Mucosa of gallbladder (tissue), 1 donor: Measurements from ENCODE around the gene MYL11. TPM values are rescaled to one million over a fixed set of nuclear protein-coding genes. Genes with fewer than 3 reads are reported as not detected.
A peak's percentile ranks its signal among the peaks of the same experiment; 100 is the strongest.

ENCODE experiments used
- DNase-seq: peaks from one replicate; pipeline ENCODE4 v3.0.0-alpha.2; 2020; ENCODE audit warnings: low spot score
- total RNA-seq: library from RNA; stranded (reverse); gene quantifications from one replicate; pipeline ENCODE4 v1.2.1, GENCODE V29; 2021
- donor health status: DM: no; HTN: no; CAD: no.

MYL11 gene
- total RNA-seq, 1 donor from 2014 or later = 1.3 TPM

DNA sequence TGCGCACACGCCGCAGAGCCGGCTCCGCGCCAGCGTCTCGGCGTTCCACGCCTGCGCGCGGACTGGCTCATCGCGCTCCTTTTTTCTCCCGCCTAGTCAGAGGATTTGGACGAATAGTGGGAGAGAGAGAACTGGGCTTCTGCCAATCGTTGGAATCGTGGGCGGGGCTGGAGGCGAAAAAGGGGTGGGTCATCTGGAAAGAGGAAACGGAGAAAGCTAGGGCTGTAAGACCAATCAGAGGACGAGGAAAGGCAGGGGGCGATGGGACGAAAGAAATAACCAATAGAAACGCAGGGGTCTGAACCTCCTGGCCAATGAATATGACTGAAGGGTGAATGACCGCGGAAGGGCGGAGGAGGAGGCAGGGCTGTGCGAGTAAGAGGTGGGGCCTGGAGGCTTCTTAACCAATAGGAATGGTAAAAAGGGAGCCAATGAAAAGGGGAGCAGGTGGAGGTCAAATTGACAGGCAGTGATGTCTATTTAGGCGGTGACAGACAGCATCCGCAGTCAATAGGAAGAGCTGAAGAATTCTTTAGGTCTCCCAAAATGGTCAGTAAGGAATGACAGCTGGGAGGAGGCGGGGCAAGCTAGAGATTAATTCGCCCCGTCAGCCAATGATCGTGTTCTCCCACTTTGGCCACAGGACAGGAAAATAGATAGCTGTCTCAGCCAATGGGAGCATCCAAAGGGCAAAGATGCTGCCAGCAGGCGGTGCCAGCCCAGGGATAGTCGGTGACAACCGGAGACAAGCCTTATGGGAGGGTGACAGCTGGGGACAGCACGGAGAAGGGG is 4.0 kb upstream of the MYL11 start, which contains the start of gene TBC1D10B:
TSS of gene TBC1D10B (minus strand) at position 39 of the 792 bp plus-strand sequence. CDS start 311 bp downstream, outside the sequence.
- peak; percentile 99 for DNase-seq

DNA sequence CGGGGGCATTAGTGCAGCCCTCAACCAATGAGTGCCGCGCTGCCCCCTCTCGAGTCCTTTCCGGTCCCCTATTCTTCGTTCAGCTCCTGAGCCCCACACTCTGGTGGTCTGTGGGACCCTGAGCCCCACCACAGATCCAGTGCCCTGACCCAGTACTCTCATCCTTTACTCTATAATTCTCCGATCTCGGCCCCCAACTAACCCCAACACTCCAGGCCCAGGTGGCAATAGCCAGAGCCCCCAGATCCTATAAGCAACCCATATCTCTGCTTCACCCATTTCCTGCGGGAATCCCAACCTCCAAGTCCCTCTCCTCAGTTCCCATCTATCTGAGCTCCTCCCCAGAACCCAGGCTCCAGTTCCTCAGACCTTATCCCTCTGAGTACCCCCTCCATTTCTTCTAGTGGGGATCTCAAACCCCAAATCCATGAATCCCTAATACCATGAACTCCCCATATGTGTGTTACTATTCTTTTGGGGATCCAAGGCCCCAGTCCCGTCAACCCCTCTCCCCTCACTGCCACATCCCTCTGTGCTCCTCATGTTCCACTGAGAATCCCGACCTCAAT is 3.3 kb upstream of the MYL11 start:
- DNase-seq = no peak

DNA sequence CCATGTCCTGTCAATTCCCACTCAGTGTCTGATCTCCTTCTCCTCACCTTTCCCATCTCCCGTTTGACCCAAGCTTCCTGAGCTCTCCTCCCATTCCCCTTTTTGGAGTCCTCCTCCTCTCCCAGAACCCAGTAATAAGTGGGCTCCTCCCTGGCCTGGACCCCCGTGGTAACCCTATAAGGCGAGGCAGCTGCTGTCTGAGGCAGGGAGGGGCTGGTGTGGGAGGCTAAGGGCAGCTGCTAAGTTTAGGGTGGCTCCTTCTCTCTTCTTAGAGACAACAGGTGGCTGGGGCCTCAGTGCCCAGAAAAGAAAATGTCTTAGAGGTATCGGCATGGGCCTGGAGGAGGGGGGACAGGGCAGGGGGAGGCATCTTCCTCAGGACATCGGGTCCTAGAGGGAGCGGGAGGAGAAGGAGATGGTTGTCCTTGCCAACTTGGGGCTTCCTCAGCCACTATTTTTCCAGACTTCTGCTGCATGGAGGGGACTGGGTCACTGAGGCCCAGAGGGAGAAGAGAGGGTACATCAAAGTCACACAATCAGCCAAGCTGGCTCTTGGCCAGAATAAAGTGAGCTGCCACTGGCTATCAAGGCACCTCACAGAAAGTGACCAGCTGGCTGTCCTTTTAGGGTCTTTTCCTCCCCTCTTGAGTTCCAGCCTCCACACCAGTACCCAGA is 2.4 kb upstream of the MYL11 start:
- no peak for DNase-seq

DNA sequence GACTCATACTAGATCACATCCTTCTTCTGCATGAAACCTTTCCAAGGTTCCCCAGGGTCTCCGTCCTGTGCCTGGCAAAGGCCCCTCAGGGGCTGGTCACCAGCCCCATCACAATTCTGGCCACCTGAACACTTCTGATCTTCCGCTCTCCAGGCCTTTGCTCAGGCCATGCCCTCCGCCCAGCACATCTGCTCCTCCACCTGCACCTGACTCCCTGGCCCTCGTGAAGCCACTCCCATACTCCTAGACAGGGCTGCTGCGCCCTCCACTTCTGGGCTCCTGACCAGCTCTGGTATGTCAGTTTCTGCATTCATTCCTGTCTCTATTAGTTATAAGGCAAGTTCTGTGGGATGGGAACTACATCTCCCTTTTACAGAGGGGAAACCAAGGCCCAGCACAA is 1.9 kb upstream of the MYL11 start:
- DNase-seq = no peak

DNA sequence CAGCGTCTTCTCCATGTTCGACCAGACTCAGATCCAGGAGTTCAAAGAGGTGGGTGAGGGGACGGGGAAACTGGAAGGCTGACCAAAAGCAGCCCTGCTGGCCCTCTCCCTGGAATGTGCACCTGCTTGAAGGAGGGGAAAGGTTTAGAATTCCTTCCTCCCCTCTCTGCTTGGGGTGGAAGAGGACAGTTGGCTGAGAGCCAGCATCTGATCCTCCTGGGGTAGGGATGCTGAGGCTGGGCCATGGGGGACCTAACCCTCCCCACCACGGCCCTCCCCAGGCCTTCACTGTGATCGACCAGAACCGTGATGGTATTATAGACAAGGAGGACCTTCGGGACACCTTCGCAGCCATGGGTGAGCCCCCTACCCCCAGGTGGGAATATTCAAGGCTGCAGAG is 1.3 kb downstream of the MYL11 start:
- DNase-seq = no peak

DNA sequence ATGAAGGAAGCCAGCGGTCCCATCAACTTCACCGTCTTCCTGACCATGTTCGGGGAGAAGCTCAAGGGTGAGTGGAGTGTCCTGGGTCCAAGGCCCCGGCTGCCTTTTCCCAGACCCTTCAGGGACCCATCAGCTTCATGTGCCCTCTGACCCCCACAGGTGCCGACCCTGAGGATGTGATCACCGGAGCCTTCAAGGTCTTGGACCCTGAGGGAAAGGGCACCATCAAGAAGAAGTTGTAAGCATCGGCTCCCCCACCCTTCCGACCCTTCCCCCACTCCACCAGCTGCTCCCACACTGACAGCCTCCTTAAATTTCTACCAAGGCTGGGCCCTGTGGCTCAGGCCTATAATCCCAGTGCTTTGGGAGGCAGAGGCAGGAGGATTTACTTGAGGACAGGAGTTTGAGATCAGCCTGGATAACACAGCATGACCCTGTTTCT is 1.9 kb downstream of the MYL11 start:
- no peak for DNase-seq

DNA sequence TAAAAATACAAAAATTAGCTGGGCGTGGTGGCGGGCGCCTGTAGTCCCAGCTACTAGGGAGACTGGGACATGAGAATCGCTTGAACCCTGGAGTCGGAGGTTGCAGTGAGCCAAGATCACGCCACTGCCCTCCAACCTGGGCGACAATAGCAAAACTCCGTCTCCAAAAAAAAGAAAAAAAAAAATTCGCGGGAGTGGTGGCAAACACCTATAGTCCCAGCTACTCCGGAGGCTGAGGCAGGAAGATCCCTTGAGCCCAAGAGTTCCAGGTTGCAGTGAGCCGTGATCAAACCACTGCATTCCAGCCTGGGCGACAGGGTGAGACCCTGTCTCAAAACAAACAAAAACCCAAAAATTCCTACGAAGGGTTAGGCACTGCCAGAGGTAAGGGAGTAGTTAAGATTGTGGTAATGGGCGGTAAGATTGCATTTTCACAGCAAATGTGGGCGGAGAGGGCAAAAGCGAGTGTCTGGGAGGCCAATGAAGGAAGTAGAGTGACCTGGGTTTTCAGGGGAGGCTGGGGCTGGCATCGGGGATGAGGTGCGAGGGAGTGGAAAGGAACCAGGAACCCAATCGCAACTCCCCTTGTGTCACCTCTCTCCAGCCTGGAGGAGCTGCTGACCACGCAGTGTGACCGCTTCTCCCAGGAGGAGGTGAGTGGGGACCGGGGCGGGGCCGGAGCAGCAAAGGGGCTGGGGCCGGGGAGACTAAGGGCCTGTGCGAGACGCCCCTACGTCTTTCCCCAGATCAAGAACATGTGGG is 2.6 kb downstream of the MYL11 start:
- DNase-seq = no peak

DNA sequence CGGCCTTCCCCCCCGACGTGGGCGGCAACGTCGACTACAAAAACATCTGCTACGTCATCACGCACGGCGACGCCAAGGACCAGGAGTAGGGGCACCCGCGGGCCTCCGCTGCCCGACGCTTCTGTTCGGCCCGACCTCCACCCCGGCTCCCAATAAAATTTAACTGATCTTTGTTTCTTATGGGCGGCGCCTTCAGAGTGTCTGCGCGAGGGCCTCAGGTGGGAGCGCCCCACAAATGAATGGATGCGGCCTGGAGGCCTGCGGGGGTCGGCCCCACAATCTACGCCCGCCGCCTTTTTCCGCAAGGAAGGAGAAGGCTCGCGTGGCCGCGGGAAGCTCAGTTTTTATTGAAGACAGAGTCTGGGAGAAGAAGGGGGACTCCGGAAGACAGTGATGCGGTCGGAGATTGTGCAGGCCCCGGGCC is 3.2 kb downstream of the MYL11 start:
- peak; percentile 92 for DNase-seq

DNA sequence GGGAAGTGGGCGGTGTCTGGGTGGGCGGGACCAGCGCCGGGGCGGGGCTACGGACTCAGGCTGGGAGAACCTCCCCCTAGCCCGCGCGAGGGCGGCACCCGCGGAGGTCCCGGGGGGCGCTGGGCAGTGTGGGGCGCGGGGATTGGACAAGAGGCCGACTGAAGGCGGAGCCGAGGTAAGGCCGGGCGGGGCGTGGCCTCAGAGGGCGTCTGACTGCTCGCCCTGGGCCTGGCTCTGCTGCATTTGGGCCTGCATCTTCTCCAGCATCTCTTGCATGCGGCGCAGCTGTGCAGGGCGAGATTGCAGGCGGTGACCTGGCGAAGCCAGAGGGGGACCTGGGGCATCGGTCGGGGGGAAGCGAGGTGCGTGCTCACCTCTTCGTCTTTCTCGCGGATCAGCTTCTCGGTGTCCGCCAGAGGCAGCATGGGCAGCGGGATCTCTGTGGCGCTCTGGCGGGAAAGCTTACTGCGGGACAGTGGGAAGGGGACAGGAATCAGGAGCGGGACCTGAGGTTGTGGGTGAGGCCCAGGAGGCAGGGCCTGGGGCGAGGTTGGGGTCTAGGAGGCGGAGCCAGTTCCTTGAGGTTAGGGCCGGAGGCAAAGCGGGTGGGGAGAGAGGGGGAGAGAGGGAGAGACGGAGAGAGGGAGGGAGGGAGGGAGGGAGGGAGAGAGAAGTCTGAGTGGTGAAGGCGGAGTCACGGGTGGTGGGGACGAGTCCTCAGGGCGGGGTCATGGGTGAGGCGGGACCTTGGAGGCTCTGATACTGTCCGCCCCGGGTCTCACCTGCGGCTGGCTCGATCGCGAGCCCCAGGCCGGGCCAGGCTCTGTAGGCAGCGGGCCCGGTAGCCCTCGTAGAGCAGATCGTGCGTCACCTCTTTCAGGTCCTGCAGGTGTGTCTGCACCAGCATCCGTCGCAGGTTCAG is 3.9 kb downstream of the MYL11 start:
- DNase-seq = peak; percentile 99

DNA sequence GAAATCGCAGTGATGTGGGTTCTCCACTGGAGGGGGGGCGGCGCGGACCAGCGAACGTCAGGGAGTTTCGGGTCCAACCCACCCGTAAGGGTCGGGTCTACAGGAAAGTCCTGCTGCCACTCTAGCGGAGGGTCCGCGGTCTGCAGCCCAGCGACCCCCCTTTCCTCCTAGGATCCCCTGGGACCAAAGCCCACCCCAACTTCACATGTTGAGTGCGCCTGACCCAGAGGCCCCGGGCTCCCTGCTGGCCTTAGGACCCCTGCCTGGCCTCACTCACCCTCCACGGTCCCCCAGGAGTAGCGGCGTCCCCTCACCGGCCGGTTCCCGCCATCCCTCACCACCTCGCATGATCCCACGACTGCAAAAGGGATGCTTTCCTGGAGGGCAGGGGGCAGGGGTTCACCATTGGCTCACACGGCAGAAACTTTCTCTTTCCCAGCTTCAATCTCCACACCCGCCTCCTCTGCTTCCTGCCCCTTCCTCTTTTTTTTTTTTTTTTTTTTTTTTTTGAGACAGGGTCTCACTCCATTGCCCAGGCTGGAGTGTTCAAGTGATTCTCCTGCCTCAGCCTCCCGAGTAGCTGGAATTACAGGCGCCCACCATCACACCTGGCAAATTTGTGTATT is 4.7 kb downstream of the MYL11 start:
- no peak for DNase-seq

DNA sequence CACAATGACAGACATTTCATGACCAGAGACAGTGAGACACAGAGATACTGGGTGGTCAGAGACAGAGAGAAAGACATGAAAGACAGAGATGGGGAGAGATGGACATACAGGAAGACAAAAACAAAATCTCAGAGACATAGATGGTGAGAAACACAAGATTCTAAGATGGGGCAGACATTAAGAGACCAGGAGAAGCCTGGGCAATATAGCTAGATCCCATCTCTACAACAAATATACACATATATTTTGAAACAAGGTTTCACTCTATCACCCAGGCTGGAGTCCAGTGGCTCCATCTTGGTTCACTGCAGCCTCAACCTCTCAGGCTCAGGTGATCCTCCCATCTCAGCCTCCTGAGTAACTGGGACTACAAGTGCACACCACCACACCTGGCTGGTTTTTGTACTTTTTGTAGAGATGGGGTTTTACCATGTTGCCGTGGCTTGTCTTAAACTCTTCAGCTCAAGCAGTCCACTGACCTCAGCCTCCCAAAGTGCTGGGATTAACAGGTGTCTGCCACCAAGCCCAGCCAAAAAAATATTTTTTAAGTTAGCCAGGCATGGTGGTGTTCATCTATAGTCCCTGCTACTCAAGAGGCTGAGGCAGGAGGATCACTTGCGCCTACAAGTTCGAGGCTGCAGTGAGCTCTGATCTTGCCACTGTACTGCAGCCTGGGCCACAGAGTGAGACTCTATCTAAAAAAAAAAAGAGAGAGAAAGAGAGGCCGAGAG is 5.6 kb downstream of the MYL11 start:
- no peak for DNase-seq

DNA sequence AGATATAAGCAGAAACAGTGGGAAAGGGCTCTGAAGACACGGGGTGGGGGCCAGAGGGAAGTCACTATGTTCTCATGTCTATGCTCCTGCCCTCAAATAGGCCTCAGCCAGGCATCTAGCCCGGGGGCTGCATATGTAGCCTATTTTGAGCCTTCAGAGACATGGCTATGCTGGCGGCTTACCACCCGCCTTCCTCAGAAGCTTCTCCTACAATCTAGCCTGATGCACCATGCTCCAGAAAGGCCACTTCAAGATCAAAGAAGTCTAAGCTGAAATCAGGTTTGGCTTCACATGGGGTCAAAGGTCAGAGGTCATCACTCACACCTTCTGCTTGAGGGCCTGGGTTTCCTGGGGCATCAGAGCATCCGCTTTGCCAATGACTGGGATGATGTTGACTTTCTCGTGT is 6.2 kb downstream of the MYL11 start:
- DNase-seq = no peak

DNA sequence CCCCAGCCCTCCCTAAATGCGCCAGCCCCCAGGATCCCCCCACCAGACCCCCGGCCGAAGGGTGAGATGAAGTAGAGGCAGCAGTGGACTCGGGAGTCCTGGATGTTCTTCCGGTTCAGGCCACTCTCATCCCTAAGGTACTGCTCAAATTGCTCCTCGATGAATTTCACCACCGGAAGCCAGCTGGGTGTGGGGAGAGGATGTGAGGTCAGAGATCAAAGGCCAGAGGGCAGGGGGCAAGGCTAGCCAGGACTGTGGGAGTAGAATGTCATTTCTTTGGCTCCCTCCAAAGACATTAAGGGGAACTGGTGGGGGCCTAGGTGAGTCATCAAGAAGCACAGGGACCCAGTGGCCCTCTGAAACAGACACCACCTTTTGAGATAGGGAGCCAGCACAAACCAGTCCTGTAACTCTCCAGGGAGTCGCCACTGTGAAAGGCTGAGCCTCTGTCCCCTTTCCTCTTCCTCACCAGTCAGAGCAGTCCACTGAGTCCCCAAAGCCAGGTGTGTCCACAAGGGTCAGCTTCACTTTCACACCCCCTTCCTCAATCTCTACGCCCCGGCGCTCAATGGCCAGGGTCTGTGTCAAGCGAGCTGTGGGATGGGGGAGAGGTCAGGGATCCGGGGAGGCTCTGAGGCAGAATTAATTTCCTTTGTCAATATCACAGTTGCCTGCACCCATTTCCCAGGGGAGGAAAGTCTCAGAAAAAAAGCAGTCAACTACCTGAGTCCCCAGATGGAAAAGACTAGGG is 6.9 kb downstream of the MYL11 start:
- no peak for DNase-seq

DNA sequence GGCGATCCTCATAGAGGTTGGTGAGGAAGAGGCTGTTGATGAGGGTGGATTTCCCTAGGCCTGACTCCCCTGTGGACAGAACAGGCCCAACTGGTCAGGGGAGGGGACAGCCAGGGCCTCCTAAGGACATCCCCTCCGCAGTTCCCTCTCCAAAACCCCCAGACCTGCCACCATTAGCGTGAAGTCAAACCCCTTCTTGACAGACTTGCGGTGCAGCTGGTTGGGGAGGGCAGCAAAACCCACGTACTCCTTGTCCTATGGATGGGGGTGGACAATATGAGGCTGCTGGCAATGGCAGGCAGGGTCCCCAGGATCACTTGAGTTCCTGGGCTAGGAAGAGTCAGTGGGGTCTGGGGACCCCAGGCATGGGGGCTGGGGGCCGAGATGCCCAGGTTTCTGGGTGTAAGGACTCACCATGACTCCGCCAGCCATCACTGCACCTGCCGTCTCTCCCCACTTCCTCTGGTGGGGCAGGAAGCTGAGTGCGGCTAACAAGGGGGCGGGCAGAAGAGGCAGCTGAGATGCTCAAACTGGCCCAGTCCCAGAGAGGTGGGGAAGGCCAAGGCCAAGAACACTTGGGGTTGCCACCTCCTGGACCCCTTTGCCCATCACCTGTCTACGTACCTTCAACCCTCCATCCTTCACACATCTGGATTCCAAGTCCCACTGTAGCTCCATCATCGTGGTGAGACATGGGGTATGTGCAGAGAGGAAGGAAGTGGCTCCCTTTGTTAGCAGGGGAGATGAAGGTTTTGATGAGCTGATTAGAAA is 7.7 kb downstream of the MYL11 start, which contains the start of gene SEPTIN1:
TSS of gene SEPTIN1 (minus strand) at position 451 of the 771 bp plus-strand sequence. CDS start at position 432, 19 bp downstream.
- DNase-seq = no peak

DNA sequence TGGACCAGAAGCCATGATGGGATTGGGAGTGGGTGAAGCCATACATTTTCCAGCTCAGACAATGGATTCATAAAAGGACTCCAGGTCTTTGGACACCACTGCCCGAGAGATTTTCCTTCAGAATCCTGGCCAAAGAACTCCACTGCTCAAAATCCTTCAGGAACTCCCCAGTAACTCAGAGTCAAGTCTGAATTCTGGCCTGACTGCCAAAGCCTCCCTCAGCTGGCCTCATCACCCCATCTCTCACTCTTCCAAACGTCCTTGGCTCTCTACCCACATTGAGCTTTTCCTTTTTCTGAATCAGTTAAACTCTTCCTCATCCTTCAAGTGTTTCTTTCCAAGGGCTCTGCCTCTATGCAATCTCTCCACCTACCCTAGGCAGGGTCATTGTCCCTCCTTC is 8.9 kb downstream of the MYL11 start:
- DNase-seq = no peak

DNA sequence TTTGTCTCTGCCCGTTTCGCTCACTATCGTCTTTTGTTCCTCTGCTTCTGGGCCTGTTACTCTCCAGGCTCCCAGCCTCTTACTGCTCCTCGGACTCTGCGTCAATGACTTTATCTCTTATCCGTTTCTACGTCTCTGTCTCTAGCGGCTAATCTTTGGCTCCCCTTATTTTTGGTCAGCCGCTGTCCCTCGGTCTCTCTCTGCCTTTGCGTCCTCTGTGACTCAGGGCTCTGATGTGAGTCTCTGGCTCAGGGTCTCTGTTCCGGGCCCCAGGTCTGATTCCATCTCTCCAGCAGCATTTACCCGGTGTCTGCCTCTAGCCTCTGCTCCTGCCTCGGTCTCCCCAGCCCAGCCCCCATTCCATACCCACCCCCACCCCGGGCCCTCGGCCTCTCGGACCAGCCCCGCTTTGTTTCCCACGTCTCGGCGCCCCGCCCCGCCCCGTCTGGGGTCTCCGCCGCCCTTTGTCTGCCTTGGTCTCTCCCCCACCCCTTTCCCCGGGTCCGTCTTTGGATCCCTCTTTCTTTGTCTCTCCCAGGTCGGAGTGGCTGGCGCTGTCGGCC is 20.1 kb downstream of the MYL11 start:
- DNase-seq = no peak

DNA sequence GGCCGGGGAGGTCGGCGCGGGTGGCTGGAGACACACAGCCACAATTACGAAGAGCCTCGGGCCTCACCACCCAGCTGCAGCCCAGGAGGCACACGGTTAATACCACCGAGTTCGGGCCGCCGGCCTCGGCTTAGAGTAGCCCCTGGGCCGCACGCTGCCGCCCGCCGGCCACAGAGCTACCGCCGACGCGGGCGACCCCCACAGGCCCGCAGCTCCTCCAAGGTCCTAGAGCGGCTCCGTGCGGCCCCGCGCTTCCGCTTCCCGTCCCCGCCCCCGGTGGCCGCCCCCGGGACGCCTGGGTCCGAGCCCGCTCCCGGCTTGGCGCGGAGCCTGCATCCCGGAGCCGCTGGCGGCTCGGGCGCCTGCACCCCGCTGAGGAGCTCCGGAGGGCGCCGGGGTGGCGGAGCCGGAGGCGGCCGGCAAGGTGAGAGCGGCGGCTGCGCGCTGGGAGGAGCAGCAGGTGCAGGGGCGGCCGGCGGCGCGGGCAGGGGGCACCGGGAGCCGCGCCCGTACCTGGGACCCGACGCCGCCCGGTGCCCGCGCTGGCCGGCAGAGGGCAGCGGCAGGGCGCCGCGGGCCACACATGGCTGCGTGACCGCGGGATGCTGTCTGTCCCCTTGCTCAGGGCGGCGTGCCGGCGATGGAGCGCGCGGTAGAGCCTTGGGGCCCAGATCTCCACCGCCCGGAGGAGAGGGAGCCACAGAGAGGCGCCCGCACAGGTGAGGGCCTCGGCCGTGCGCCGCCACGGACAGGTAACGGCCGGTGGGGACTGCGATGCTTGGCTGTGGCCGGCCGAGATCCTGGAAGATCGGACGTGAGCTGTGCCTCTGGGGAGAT is 20.8 kb downstream of the MYL11 start, which contains the start of gene ZNF48:
TSS of gene ZNF48 (plus strand) at position 266 of the 837 bp plus-strand sequence. CDS start at position 641, 375 bp downstream.
- peak; percentile 86 for DNase-seq
